Panc1 (cell line): ENCODE measurements around the gene ZNF569. TPM values are rescaled to one million over a fixed set of nuclear protein-coding genes. Genes with fewer than 3 reads are reported as not detected.

Experiments used
- total RNA-seq: library from RNA; stranded (reverse); gene quantifications from one replicate; pipeline ENCODE4 v1.2.1, GENCODE V29; 2021; ENCODE audit not compliant: unreplicated experiment

The ZNF569 gene
- total RNA-seq, 1 experiment from 2014 or later: 15.6 TPM

Other genes starting within 250 kb of the ZNF569 start
- 9.1 TPM for gene ZNF383, start 249.2 kb downstream of the ZNF569 start, total RNA-seq
- 8.9 TPM for gene ZNF527, start 96.3 kb downstream of the ZNF569 start, total RNA-seq
- gene ZNF570, start 1.9 kb upstream of the ZNF569 start, total RNA-seq: 10.1 TPM
- 10.1 TPM for gene ZNF793, start 39.5 kb upstream of the ZNF569 start, total RNA-seq
- gene ZNF571, start 127.3 kb upstream of the ZNF569 start, total RNA-seq: 6.2 TPM
- 0.39 TPM for gene ZNF540, start 127.4 kb upstream of the ZNF569 start, total RNA-seq
- gene ZFP30, start 188.0 kb upstream of the ZNF569 start, total RNA-seq: 22.0 TPM